GM18502 (cell line): Measurements from ENCODE around the gene MMP15.
"Not testable (repeated sequence)": the region's sequence is repeated elsewhere in the genome, so short reads cannot be mapped to it uniquely, and the experiment has no call there.

ENCODE experiments used
- ATAC-seq: cut with Tn5 transposase; IDR thresholded peaks from one replicate; pipeline ENCODE4 v1.9.1; 2021; ENCODE audit warnings: mild to moderate bottlenecking; ENCODE audit not compliant: unreplicated experiment, poor library complexity

Gene MMP15

DNA sequence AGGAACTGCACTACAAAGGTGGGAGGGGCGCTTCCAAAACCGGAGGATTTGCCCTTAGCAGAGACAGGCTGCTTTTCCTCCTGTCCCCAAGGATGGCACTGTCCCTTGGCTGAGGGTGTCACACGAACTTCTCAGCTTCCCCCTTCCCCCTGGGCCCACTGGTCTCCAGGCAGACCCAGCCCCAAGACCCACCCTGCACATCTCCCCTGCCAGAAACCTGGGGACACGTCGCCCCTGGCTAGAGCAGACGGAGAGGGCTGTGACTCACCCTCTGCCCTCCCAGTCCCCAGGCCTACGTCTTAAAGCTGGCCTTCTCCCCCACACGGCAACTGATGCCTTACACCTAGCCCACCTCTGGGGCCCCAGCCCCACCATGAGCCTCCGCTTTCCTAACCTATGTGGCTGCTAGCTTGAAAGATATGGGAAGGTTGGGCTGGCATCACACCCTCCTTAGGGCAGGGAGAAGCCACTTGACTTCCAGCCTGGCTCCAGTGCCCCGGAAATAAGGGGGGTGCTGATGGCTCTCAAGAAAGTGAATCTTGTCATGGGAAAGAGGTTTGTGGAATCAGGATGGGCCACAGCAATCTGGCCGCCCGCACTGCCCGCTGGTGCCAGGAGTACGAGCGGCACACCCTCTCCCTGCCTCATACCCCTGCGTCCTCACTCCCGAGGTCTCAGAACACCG, 29.7 kb upstream of the MMP15 start:
- ATAC-seq: no peak

GRCh38 chr16:57996406-57997175, 29.0 kb upstream of the MMP15 start:
- ATAC-seq: no peak

GRCh38 chr16:57997176-57997527, 28.4 kb upstream of the MMP15 start:
- ATAC-seq: no peak

DNA sequence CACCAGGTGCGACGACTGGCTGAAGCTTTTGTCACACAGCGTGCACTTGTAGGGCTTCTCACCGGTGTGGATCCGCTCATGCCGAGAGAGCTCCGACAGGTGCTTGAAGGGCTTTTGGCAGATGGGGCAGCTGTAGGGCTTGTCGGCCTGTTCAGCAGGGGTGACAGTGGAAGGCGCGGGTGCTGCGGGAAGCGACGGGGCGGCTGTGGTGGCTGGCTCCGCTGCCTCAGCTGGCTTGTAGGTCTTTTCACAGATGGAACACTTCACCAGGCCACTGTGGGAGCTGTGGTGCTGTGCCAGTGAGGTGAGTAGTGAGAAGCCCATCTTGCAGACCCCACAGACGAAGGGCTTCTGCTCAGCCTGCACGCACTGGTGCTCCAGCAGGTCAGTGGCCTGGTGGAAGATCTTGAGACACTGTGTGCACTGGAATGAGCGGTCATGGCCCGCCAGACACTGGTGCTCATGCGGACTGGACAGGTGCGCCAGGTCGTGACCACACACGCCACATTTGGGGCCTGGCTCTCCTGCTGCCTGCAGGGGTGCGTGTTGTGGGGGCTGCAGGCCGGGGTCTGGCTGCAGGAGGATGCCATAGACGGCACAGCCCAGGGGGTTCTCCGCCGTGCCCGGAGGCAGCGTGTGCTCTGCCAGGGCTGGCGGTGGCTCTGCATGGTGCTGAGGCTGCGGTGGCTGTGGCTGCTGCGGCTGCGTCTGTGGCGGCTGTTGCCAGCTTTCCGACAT, 27.9 kb upstream of the MMP15 start:
- no peak for ATAC-seq

DNA sequence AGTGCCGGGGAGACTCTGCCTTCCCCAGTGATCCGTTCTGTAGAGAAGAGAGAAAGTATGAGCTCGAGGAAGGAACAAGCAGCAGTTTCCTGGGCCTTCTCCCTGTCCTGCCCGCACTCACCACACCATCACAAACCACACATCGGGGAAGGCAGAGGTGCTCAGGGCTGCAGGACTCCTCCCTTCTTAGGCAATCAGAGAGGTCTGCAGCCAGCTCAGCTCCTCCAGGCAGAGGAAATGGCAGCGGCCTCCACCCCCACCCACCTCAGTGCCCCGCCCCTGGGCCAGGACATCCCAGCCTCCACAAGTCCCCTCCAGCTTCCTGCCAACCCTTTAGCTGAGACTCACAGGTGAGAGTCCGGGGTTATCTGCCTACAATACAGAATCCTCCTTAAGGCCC, 27.1 kb upstream of the MMP15 start:
- no peak for ATAC-seq

DNA sequence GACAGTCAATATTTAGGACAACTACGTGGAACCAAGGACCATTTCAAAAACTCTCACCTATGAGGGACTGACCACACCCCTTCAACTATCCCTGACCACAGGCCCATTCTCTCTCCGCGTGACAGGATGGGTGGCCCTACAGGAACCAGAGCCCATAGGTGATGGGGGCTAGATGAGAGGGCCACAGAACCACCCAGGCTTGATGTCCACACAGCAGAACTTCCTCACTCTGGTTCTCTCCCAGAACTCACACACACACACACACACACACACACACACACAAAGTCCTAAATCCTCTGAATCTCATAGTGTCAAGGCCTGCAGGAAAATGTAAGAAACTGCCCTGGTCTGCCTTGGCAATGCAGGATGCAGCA, 26.6 kb upstream of the MMP15 start:
- no peak for ATAC-seq

DNA sequence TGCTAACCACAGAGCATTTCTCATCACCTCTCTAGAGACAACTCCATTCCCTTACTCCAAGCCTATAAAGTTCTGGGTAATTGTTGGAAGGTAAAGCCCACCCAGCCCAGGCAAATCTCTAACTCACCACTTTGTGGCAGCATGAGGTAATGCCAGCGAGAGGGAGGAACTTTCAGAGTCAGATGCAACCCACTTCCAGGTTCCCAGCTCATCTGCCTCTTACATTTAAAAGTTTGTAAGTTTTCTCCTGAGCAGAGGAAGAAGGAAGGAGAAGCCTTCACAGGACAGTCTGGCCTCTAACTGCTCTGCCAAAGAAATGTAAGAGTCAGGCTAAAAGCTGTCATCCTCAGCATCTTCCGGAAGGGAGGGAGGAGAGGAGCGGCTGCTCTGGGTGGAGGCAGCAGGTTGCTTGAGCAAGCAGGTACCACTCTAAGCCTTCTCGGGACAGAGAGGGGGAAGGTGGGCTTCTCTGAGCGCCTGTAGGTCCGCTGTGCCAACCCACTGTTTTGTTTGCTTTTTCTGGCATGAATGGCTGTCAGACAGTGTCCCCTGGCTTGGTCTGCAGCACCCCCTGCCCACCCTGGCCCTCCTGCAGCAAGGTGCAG, 26.1 kb upstream of the MMP15 start:
- no peak for ATAC-seq

DNA sequence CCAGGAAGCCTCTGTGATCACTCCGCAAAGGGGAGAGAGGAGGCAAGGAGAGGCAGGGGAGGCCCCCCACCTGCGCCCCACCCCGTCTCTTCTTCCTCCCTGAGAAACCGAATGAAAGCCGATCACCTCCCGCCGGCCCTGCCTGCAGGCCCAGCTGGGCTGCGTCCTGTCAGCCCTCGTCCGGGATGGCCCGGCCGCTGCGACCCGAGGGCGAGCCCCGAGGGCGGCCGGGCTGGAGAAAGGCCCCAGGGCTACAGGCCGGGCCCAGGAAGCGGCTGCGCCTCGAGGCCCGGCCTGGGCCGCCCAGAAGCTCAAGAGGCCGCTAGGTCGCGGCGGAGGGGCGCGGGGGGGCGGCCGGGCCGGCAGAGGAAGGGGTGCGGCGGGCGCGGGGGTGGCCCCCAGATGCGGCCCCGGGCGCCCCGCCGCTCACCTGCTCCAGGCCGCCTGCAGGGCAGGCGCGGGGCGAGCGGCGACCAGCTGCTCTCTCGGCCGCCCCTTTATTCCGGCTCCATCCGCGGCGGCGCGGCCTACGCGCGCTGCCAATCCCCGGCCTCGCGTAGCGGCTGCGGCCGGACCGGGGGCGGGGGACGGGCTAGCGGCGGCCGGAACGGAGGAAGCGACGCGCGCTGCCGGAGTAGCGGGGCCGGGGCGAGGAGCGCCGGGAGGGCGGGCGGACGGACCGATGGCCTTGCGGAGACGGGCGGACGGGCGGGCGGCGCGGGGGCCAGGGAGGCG, 25.4 kb upstream of the MMP15 start, which contains the start of gene ZNF319:
TSS of gene ZNF319 (minus strand) at position 702 of the 735 bp plus-strand sequence. CDS start 2,407 bp downstream, outside the sequence.
- peak; percentile 29 for ATAC-seq

- peak; percentile 83 for ATAC-seq
These were observed 24.6 kb upstream of the MMP15 start, which contains the start of gene USB1 for GRCh38 chr16:58000706-58001676. TSS of gene USB1 (plus strand) at chr16:58001407. CDS start at chr16:58001484, 77 bp downstream.

DNA sequence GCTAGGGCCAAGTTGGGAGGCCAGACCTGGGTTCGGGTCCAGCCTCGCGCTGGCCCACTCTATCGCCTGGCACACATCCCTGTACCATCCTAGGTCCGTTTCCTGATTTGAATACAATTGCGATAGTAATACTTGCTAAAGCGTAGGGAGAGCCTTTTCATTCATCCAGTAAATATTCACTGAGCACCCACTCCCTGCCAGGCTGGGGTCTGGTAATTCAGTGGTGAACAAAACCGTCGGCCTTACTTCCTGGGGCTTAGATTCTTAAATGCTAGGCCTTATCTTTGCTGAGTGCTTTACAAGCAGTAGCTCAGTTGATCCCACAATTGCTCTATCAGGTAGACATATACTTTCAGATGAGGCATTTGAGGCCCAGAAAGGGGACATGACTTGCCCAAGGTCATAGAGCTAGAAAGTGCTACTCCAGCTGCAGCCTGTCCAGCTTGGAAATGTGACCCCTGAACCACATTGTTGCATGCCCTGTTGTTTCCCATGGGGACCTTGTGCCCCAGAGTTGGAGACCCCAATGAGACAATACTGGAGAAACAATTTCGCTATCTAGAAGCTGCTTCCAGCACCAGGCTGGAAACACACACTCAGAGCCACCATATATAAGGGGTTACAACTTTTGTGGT, 23.7 kb upstream of the MMP15 start:
- ATAC-seq: no peak

- ATAC-seq: no peak
These were observed 23.1 kb upstream of the MMP15 start for GRCh38 chr16:58002416-58002800.

- ATAC-seq: no peak
These were observed 22.6 kb upstream of the MMP15 start for GRCh38 chr16:58002936-58003335.

DNA sequence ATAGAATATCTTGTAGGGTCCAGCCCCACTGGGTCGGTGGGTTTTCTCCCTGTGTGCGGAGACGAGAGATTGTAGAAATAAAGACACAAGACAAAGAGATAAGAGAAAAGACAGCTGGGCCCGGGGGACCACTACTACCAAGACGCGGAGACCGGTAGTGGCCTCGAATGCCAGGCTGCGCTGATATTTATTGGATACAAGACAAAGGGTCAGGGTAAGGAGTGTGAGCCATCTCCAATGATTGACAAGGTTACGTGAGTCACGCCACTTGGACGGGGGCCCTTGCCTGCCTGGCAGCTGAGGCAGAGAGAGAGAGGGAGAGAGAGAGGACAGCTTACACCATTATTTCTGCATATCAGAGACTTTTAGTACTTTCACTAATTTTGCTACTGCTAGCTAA, 20.8 kb upstream of the MMP15 start:
- not testable (repeated sequence) for ATAC-seq

DNA sequence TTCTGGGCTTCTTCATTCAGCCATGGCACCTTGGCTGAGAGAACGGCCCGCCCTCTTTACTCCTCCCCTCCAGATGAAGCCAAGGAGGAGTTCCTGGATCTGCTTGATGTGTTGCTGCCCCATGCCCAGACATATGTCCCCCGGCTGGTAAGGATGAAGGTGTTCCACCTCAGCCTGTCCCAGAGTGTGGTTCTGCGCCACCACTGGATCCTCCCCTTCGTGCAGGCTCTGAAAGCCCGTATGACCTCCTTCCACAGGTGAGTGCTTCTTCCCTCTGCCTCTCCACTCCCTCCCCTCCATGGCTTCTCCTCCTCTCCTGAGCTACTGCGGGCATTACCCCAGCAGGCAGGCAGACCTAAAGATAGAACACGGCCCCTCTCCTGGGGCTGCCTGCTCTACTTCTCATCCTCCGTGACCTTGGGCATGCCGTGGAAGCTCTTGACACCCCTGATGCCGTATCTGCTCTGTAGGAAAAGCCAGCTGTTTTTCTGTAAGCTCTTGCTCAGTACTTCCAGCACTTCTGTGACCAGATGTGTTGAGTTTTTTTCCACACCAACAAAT, 15.6 kb upstream of the MMP15 start:
- no peak for ATAC-seq

DNA sequence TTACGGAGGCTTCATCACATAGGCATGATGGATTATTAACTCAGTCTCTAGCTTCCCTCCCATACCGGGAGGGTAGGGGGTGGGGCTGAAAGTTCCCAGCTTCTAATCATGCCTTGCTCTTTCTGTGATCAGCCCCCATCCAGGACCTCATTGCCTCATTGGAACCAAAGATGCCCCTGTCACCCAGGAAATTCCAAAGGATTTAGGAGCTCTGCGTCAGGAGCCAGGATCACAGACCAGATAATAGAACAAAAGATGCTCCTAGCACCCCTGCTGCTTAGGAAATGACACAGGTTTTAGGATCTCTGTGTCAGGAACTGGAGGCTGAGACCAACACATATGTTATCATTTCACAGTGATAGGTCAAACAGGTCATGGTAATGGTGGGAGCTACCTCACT, 14.7 kb upstream of the MMP15 start:
- ATAC-seq: no peak

GRCh38 chr16:58011652-58012051, 13.9 kb upstream of the MMP15 start:
- ATAC-seq: no peak

DNA sequence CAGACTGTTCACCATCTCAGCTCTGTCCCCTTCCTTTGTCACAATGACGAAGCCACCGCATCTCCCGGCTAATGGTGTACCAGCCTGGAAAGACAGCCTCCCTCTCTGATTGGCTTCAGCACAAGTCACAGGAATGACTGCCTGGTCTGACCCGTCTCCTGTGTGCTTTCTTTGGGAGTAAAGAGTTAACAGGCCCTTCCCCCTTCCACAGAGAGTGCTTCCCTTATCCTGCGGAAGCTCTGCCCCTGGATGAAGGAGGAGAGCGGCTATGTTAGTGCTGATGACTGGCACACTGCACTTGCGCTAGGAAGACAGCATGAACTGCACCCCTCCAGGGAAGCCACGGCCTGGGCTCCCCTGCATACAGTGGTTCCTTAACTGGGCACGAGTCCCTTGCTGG, 13.1 kb upstream of the MMP15 start:
- no peak for ATAC-seq
